ENCODE measurements around the gene SLFN13. TPM values are rescaled to one million over a fixed set of nuclear protein-coding genes. Genes with fewer than 3 reads are reported as not detected.
"Not testable (repeated sequence)": the region's sequence is repeated elsewhere in the genome, so short reads cannot be mapped to it uniquely, and the experiment has no call there.

Gene SLFN13
- total and polyA plus RNA-seq, 2 donors (not counting 1 experiment from before 2014, with no cell fraction given), result 1.3 to 2.0 TPM

DNA sequence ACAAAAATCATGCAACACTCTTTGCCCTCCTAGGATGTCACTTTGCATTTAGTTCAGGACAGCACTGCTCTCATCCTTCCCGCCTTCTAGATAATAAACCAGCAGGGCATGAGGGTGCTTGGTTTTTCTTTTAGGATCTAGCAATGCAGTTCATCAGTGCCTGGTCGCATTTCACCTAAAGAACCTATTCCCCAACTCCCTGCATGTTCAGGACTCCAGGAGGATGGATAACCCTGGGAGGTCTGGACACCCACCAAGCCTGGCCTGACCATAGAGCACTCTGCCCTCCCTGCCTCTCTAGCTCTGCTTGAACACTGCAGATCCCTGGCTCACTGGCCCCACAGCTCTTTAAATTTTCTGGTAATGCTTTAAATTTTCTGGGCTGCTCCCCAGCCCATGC, 18.9 kb downstream of the SLFN13 start:
- H4K20me1 ChIP-seq (ENCODE audit: control insufficient read depth, extremely low read depth, insufficient read depth, low read length), result no peaks in the 10 kb centered on the region
- no peak overlapping the region for H3K9ac ChIP-seq (ENCODE audit: insufficient read depth, low read length)
- H3K9me3 ChIP-seq (ENCODE audit: control insufficient read depth, insufficient read depth, low read depth, low read length), result no peaks in the 10 kb centered on the region
- TF ChIP-seq EZH2 (IDR thresholded peaks at IDR 0.05; ENCODE audit: low read length, missing control alignments), result no peak
- no peak for TF ChIP-seq CTCF (conservative IDR thresholded peaks at IDR 0.05 in 1 of 2, IDR thresholded peaks at IDR 0.05 in 1 of 2; ENCODE audit: low read depth in 1 of 2, low read length in 2 of 2)
- H3K27me3 ChIP-seq (ENCODE audit: control insufficient read depth, insufficient read depth, low read length), result no peaks in the 10 kb centered on the region
- H3K27ac ChIP-seq (ENCODE audit: insufficient read depth, low read length), result no peak overlapping the region
- H3K4me2 ChIP-seq (ENCODE audit: extremely low read depth, insufficient read depth, low read length), result no peak overlapping the region
- peaks cover 46% of the 10 kb centered on the region for H3K79me2 ChIP-seq (ENCODE audit: control insufficient read depth, insufficient read depth, low read length)
- DNase-seq (ENCODE audit: low read depth in 2 of 2), result no peak
- peak overlapping the region in 1 of 4 experiments; percentile 78 for H3K4me3 ChIP-seq (replicated peaks in 1 of 4; ENCODE audit: control extremely low read depth in 1 of 4, insufficient read depth in 1 of 4, low read depth in 3 of 4, low read length in 4 of 4)
- no peaks in the 10 kb centered on the region for H3K36me3 ChIP-seq (ENCODE audit: control insufficient read depth, insufficient read depth, low read length)
- H3K4me1 ChIP-seq (ENCODE audit: control insufficient read depth, extremely low read depth, insufficient read depth, low read length), result peaks cover 2% of the 10 kb centered on the region
- H2AFZ ChIP-seq (ENCODE audit: low read length), result no peak overlapping the region

GRCh38 chr17:35428229-35428628, 20.3 kb downstream of the SLFN13 start:
- no peak for TF ChIP-seq CTCF (conservative IDR thresholded peaks at IDR 0.05 in 1 of 2, IDR thresholded peaks at IDR 0.05 in 1 of 2; ENCODE audit: low read depth in 1 of 2, low read length in 2 of 2)
- Histone ChIP-seq H3K4me3 (replicated peaks in 1 of 4; ENCODE audit: control extremely low read depth in 1 of 4, insufficient read depth in 1 of 4, low read depth in 3 of 4, low read length in 4 of 4) (no peak overlapping the region), H3K4me2 (ENCODE audit: extremely low read depth, insufficient read depth, low read length) (no peak overlapping the region), H3K9me3 (ENCODE audit: control insufficient read depth, insufficient read depth, low read depth, low read length) (no peaks in the 10 kb centered on the region), H4K20me1 (ENCODE audit: control insufficient read depth, extremely low read depth, insufficient read depth, low read length) (no peaks in the 10 kb centered on the region), H3K4me1 (ENCODE audit: control insufficient read depth, extremely low read depth, insufficient read depth, low read length) (no peaks in the 10 kb centered on the region), H2AFZ (ENCODE audit: low read length) (no peak overlapping the region), H3K36me3 (ENCODE audit: control insufficient read depth, insufficient read depth, low read length) (no peaks in the 10 kb centered on the region), H3K9ac (ENCODE audit: insufficient read depth, low read length) (no peak overlapping the region), H3K27ac (ENCODE audit: insufficient read depth, low read length) (no peak overlapping the region), H3K27me3 (ENCODE audit: control insufficient read depth, insufficient read depth, low read length) (no peaks in the 10 kb centered on the region), H3K79me2 (ENCODE audit: control insufficient read depth, insufficient read depth, low read length) (peaks cover 48% of the 10 kb centered on the region)
- no peak for DNase-seq (ENCODE audit: low read depth in 2 of 2)

- Histone ChIP-seq H3K4me1 (ENCODE audit: control insufficient read depth, extremely low read depth, insufficient read depth, low read length) (no peaks in the 10 kb centered on the region), H3K4me3 (replicated peaks in 1 of 4; ENCODE audit: control extremely low read depth in 1 of 4, insufficient read depth in 1 of 4, low read depth in 3 of 4, low read length in 4 of 4) (no peak overlapping the region), H3K79me2 (ENCODE audit: control insufficient read depth, insufficient read depth, low read length) (peaks cover 16% of the 10 kb centered on the region), H3K27ac (ENCODE audit: insufficient read depth, low read length) (no peak overlapping the region), H3K9ac (ENCODE audit: insufficient read depth, low read length) (no peak overlapping the region), H2AFZ (ENCODE audit: low read length) (no peak overlapping the region), H3K4me2 (ENCODE audit: extremely low read depth, insufficient read depth, low read length) (no peak overlapping the region), H3K27me3 (ENCODE audit: control insufficient read depth, insufficient read depth, low read length) (no peaks in the 10 kb centered on the region), H4K20me1 (ENCODE audit: control insufficient read depth, extremely low read depth, insufficient read depth, low read length) (no peaks in the 10 kb centered on the region), H3K36me3 (ENCODE audit: control insufficient read depth, insufficient read depth, low read length) (peaks cover 2% of the 10 kb centered on the region), H3K9me3 (ENCODE audit: control insufficient read depth, insufficient read depth, low read depth, low read length) (no peaks in the 10 kb centered on the region)
- TF ChIP-seq EZH2 (IDR thresholded peaks at IDR 0.05; ENCODE audit: low read length, missing control alignments), result no peak
- no peak for TF ChIP-seq CTCF (conservative IDR thresholded peaks at IDR 0.05 in 1 of 2, IDR thresholded peaks at IDR 0.05 in 1 of 2; ENCODE audit: low read depth in 1 of 2, low read length in 2 of 2)
- peak; percentile 27 to 42 for DNase-seq (ENCODE audit: low read depth in 2 of 2)
These were observed 24.8 kb downstream of the SLFN13 start for GRCh38 chr17:35423761-35424160.

DNA sequence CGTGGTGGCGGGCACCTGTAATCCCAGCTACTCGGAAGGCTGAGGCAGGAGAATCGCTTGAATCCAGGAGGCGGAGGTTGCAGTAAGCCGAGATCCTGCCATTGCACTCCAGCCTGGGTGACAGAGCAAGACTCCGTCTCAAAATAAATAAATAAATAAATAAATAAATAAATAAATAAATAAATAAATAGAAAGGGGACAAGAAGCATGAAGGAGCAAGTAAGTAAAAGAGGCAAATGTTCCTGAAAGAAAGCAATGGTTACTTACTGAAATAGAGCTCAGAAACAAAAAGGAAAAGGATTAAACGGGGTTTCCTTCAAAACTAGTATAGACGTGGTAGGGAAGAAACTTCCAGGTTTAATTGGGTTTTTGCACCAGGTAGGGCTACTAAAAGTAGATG, 27.5 kb downstream of the SLFN13 start:
- H3K36me3 ChIP-seq (ENCODE audit: control insufficient read depth, insufficient read depth, low read length); DNase-seq (ENCODE audit: low read depth in 2 of 2); H3K9ac ChIP-seq (ENCODE audit: insufficient read depth, low read length); H3K27me3 ChIP-seq (ENCODE audit: control insufficient read depth, insufficient read depth, low read length); H3K4me3 ChIP-seq (replicated peaks in 1 of 4; ENCODE audit: control extremely low read depth in 1 of 4, insufficient read depth in 1 of 4, low read depth in 3 of 4, low read length in 4 of 4); H4K20me1 ChIP-seq (ENCODE audit: control insufficient read depth, extremely low read depth, insufficient read depth, low read length); H3K4me2 ChIP-seq (ENCODE audit: extremely low read depth, insufficient read depth, low read length); H3K4me1 ChIP-seq (ENCODE audit: control insufficient read depth, extremely low read depth, insufficient read depth, low read length); H3K9me3 ChIP-seq (ENCODE audit: control insufficient read depth, insufficient read depth, low read depth, low read length); H2AFZ ChIP-seq (ENCODE audit: low read length); H3K27ac ChIP-seq (ENCODE audit: insufficient read depth, low read length); H3K79me2 ChIP-seq (ENCODE audit: control insufficient read depth, insufficient read depth, low read length): not testable (repeated sequence)

Data from fibroblast of lung (primary cell).